ENCODE data around the gene LAMP5. TPM values are rescaled to one million over a fixed set of nuclear protein-coding genes. Genes with fewer than 3 reads are reported as not detected.

Gene LAMP5
- total RNA-seq, 2 donors from 2014 or later = 0.14 to 0.34 TPM

- no peaks in the 10 kb centered on the region for H3K4me1 ChIP-seq (replicated peaks)
- TF ChIP-seq POLR2A (IDR thresholded peaks at IDR 0.05) = no peak
- no peak for TF ChIP-seq CTCF (IDR thresholded peaks at IDR 0.05)
- TF ChIP-seq POLR2AphosphoS5 (IDR thresholded peaks at IDR 0.05) = no peak
- DNase-seq (ENCODE audit: low spot score) = no peak
- H3K27ac ChIP-seq = no peak overlapping the region
- intact Hi-C loops (cut with DNase I) = no loop called here
- WGBS = 70% methylated on average over 3 of the region's 3 CpGs
- no peaks in the 10 kb centered on the region for H3K36me3 ChIP-seq
- H3K9me3 ChIP-seq = no peaks in the 10 kb centered on the region
- no peak overlapping the region for H3K4me3 ChIP-seq
- H3K27me3 ChIP-seq (replicated peaks; ENCODE audit: insufficient read depth) = no peaks in the 10 kb centered on the region
These were observed 57.4 kb downstream of the LAMP5 start for GRCh38 chr20:9571783-9572182.

- no peak for TF ChIP-seq POLR2A (IDR thresholded peaks at IDR 0.05)
- no peak for TF ChIP-seq POLR2AphosphoS5 (IDR thresholded peaks at IDR 0.05)
- no peak for TF ChIP-seq CTCF (IDR thresholded peaks at IDR 0.05)
- intact Hi-C loops (cut with DNase I) = no loop called here
These were observed 58.3 kb downstream of the LAMP5 start for GRCh38 chr20:9572670-9573069.

GRCh38 chr20:9573335-9574151, 59.2 kb downstream of the LAMP5 start:
- whole genome bisulfite sequencing = 38% methylated on average over 13 of the region's 13 CpGs
- Histone ChIP-seq H3K4me3 (no peak overlapping the region), H3K9me3 (no peaks in the 10 kb centered on the region), H3K36me3 (no peaks in the 10 kb centered on the region), H3K27ac (no peak overlapping the region), H3K27me3 (replicated peaks; ENCODE audit: insufficient read depth) (no peaks in the 10 kb centered on the region), H3K4me1 (replicated peaks) (no peaks in the 10 kb centered on the region)
- intact Hi-C loops (cut with DNase I) = no loop called here
- TF ChIP-seq POLR2A (IDR thresholded peaks at IDR 0.05) = no peak
- no peak for TF ChIP-seq POLR2AphosphoS5 (IDR thresholded peaks at IDR 0.05)
- TF ChIP-seq CTCF (IDR thresholded peaks at IDR 0.05) = no peak
- DNase-seq (ENCODE audit: low spot score) = no peak

More at GRCh38 chr20:9572670-9573069, 58.3 kb downstream of the LAMP5 start:
- H3K4me1 ChIP-seq (replicated peaks) = no peaks in the 10 kb centered on the region
- WGBS = 36% methylated on average over 2 of the region's 2 CpGs
- H3K4me3 ChIP-seq = no peak overlapping the region
- H3K36me3 ChIP-seq = no peaks in the 10 kb centered on the region
- H3K27ac ChIP-seq = no peak overlapping the region
- H3K27me3 ChIP-seq (replicated peaks; ENCODE audit: insufficient read depth) = no peaks in the 10 kb centered on the region
- no peaks in the 10 kb centered on the region for H3K9me3 ChIP-seq
- DNase-seq (ENCODE audit: low spot score) = no peak

GRCh38 chr20:9574181-9574580, 59.8 kb downstream of the LAMP5 start:
- H3K9me3 ChIP-seq = no peaks in the 10 kb centered on the region
- H3K27ac ChIP-seq = no peak overlapping the region
- intact Hi-C loops (cut with DNase I) = no loop called here
- H3K27me3 ChIP-seq (replicated peaks; ENCODE audit: insufficient read depth) = no peaks in the 10 kb centered on the region
- no peak for DNase-seq (ENCODE audit: low spot score)
- H3K4me3 ChIP-seq = no peak overlapping the region
- 73% methylated on average over 7 of the region's 7 CpGs for WGBS
- no peaks in the 10 kb centered on the region for H3K36me3 ChIP-seq
- TF ChIP-seq CTCF (IDR thresholded peaks at IDR 0.05) = no peak
- no peak for TF ChIP-seq POLR2A (IDR thresholded peaks at IDR 0.05)
- no peak for TF ChIP-seq POLR2AphosphoS5 (IDR thresholded peaks at IDR 0.05)
- H3K4me1 ChIP-seq (replicated peaks) = no peaks in the 10 kb centered on the region

- H3K27ac ChIP-seq = no peak overlapping the region
- intact Hi-C loops (cut with DNase I) = no loop called here
- no peaks in the 10 kb centered on the region for H3K4me1 ChIP-seq (replicated peaks)
- H3K27me3 ChIP-seq (replicated peaks; ENCODE audit: insufficient read depth) = no peaks in the 10 kb centered on the region
- no peak overlapping the region for H3K4me3 ChIP-seq
- 88% methylated on average over 3 of the region's 3 CpGs for WGBS
- H3K36me3 ChIP-seq = no peaks in the 10 kb centered on the region
- no peaks in the 10 kb centered on the region for H3K9me3 ChIP-seq
- DNase-seq (ENCODE audit: low spot score) = no peak
- TF ChIP-seq POLR2AphosphoS5 (IDR thresholded peaks at IDR 0.05) = no peak
- no peak for TF ChIP-seq POLR2A (IDR thresholded peaks at IDR 0.05)
- TF ChIP-seq CTCF (IDR thresholded peaks at IDR 0.05) = no peak
These were observed 60.4 kb downstream of the LAMP5 start for GRCh38 chr20:9574776-9575175.

All from prostate gland (tissue), 2 donors.